DMS53 (cell line): Measurements from ENCODE around the gene C1S.
"Not testable (repeated sequence)": the region's sequence is repeated elsewhere in the genome, so short reads cannot be mapped to it uniquely, and the experiment has no call there.

Source experiments
- DNase-seq: peaks from one replicate; lab custom pipeline; 2025; lab: John Stamatoyannopoulos, UW

The C1S gene

DNA sequence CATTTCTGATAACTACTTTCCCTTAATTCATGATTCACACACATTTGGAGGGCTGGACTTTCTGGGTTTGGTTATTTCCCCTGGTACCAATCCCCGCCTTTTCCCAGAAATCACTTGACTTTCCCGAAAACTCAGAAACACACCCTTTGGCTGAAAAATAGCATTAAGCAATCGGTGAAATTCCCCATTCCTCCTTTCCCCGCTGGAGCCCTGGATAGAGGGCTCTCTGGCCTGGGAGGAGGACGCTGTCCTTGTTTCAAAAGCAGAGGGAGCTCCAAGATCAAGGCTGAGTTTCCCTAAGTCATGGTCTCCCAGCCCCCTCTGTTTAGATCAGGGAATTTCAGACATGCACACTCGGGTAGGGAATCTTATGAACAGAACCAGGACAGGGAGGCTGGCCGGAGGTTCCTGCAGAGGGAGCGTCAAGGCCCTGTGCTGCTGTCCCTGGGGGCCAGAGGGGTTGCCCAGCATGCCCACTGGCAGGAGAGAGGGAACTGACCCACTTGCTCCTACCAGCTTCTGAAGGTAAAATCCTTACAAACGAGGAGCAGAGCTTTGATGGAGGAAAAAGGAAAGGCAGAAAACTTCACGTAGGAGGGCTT, at the start of gene C1S:
Gene C1S (plus strand): TSS at position 366 of the 602 bp plus-strand sequence. CDS start 1,195 bp downstream, outside the sequence.
- peak; percentile 54 for DNase-seq

DNA sequence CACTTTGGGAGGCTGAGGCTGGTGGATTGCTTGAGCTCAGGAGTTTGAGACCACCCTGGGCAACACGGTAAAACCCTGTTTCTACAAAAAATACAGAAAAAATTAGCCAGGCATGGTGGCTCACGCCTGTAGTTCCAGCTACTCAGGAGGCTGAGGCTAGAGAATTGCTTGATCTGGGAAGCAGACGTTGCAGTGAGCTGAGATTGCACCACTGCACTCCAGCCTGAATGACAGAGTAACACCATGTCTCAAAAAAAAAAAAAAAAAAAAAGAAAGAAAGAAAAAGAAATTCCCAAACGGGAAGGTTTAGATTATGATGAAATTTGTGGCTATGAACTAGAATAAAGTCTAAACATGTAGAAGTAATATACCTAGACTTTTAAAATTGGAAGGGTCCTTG, 49.1 kb upstream of the C1S start:
- not testable (repeated sequence) for DNase-seq

DNA sequence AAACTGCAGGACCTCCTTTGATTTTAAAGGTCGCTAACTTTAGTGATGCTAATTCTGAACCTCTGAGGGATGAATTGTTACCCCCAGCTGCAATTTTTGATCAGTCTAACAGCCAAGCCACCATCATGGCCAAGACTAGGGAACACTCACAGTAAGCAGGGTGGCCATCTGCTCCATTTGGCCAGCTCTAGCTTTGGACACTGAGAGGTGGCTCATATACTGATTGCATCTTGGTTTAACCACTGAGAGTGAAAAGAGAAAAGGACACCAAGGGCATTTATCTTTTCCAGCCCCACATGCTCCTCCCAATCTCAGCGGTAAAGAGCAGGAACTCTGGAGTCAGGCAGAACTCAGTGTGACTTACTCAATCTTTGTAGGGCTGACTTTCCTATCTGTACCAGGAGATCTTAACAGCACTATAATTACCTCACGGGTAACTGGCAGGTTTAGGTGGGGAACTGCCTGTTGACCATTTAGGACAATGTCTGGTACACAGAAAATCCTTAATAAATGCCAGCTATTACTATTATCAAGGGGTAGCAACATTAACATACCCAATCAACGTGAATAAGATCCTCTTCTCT, 48.4 kb upstream of the C1S start:
- DNase-seq, result no peak

DNA sequence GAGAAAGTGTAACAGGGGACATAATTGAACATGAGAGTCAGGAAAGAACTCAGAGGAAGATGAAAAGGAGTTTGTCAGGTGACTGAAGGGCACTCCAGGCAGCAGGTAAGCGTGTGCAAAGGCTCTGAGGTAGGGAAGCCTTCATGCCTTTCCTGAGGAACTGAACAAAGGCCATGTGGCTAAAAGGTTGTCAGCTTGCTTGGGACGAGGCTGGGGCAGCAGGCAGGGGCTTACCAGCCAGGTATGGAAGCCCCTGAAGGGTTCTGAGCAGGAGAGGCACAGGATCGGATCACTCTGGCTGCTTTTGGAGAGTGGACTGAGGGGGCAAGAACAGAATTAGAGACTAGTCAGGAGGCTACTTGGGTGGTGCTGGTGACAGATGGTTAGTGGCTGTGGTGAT, 47.4 kb upstream of the C1S start:
- DNase-seq, result no peak

DNA sequence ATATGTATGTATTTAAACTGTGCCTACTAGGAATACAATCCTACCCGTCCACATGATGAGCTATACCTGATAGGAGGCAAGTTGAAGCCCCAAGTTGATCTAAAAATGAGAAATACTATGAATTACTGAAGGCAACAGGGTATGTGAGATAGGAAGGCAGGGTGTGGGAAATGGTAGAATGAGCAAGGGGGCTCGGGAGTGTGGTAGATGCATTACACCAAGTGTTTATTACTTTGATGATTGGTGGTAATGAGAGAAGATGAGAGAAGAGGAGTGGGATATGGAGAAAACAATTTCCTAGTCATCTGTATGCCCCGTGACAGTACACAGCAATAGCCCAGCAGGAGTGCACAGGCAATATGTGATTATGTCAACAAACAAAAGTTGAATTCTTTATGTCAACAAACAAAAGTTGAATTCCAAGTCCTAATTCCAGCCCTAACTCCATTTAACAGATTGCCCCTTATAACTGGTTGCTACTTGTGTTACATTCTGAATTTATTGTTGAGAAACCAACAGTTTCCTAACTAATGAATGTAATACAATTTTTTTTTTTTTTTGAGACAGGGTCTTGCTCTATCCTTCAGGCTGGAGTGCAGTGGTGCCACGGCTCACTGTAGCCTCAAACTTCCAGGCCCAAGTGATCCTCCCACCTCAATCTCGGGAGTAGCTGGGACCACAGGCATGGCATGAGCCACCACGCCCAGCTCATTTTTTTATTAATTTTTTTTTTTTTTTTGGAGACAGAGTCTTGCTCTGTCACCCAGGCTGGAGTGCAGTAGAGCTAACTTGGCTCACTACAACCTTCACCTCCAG, 44.8 kb upstream of the C1S start:
- no peak for DNase-seq

DNA sequence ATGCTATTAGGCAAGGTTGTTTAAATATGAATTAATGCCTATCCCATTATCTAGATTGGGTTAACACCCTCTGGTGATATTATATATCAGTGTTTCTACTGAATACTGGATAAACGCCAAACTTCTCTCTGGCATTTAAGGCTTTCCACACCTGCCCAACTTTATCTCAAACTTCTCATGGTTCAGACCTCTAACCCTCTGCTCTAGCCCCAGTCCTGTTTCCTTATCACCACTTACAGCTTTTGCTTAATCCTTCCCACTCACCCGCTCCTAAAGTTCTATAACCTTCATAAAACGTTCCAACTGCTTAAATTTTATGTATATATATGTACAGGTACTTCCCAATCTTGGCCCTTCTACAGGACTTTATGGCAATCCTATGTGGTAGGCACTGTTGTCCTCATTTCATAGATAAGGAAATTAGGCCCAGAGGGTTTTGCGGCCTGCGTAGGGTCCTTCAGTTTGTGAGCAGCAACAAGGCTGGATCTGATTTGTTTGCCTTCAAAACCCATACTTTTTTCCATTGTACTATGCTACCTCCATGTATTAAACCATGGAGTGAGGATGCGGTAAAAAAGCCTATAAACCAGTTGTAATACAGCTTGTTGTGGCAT, 43.5 kb upstream of the C1S start:
- DNase-seq, result no peak

DNA sequence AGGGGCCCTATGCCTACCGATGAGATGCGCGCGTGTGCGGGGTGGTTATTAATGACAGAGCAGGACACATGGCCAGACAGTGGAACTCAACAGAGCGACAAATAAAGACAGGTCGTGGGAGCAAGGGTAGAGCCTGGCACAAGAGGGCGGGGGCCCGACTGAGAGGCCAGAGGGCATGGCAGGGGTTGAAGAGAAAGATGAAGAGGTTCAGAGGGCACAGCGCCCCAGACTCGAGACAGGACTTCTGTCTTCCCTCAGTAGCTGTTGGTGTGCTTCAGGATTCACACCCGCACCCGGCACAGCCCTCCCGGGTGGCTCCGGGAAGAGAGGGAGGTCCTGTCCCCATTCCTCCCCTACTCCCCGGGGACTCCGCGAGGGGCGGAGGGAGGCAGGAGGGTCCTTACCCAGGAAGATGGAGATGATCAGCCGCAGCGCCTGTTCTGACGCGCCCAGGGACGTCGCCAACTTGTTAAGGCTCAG, 42.6 kb upstream of the C1S start:
- peak; percentile 89 for DNase-seq

DNA sequence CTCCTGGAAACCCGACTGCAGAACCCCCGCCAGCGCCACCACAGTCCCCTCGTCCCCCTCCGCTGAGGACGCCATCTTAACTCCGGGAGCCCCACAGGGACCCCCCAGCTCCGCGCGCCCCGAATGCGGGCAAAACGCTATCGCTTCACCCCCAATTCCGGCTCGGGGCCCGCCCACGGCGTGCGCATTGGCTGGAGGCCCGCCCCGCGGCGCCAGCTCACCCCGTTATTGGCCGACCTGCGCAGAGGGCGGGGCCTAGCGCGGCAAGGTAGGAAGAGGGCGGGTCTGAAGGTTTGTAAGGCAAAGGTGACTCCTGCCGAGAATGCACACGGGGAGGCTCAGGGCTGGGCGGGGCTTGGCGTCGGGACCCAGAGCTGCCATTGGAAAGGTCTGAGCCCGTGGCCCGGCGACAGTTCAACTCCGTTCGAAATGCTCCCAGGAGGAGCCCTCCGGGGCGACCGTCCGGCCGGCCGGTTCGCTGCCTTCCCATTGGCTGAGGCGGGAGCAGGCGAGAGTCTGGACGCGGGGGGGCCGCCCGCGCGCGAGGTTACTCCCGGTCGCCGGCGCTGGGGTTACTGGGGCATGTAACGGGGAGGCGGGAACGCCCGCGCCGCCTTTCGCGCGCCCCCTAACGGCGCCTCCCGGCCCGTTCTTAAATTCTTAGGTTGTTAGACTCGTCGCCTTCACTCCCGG, 42.0 kb upstream of the C1S start, which contains the start of gene LPCAT3:
Gene LPCAT3 (minus strand): TSS at position 127 of the 693 bp plus-strand sequence. CDS start 52 bp downstream, at position 75.
- DNase-seq, result peak; percentile 100

DNA sequence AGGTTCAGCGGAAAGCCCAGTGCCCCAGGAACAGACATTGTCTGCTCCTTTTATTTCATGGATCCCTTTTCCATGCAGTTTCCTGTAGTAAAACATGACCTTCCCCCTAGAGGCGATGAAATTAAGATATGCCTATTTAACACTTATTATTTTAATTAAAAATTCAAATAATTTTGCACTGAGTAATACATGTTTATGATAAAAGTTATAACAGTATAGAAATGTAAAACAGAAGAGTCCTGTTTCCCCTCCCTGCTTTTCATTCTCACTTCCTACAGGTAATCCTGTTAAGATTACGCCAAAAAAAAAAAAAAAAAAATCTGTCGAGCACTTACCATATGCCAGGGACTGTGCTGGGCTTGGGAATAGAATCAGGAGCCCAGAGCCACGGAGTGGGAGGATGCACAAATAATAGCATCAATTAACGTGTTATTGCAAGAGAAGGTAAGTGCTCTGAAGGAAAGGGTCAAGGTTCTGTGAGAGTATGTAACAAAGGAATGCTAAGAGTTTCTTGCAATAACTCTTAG, 41.4 kb upstream of the C1S start:
- peak; percentile 75 for DNase-seq

DNA sequence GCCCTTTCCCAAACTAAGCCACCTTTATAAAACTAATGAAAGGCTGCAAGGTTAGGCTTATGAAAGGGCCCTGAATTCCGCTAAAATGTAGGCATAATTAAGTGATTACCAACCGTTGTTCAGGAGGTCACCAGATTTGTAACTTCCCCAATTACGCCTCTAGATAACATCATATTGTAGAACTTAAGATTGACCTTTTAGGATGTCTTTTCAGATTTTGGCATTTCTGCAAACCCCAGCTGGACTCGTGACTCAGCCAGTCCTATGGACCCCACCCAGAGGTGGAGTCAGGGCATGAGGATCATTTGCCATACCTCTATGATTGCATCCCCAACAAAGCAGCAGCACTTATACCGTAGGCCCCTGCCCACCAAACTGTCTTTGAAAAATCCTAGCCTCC, 38.6 kb upstream of the C1S start:
- no peak for DNase-seq

DNA sequence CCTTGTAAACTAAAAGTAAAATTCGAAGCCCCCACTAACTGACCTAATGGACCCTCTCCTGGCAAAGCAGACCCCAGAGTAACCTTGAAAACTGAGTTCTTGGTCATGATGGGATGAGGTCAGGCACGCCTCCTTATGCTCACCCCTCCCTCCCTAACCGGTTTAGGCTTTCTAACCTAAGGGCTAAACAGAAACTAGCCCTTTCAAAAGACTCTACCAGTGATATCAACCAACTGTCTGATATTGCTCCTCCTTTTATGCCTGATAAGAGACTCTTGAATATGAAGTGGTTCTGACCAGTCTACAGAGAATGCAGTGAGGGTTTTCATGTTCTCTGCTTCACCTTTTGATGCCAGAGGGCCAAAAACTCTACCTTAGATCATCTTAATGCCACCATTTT, 37.4 kb upstream of the C1S start:
- DNase-seq, result peak; percentile 56

DNA sequence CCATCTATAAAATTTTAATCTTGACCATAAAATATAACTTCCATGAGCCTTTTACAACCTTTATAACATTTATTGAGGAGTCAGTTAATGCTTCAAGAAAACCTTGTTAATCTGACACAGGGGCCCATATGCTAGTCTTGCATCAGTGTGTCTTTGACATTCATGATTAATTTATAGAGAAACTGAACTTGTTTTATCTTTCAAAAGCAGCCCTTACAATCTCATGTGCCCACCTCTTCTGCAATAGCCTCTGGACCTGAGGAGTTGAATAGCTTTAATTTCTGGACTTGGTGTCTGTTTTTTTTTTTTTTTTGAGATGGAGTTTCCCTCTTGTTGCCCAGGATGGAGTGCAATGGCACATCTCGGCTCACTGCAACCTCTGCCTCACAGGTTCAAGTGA, 33.7 kb upstream of the C1S start:
- no peak for DNase-seq

DNA sequence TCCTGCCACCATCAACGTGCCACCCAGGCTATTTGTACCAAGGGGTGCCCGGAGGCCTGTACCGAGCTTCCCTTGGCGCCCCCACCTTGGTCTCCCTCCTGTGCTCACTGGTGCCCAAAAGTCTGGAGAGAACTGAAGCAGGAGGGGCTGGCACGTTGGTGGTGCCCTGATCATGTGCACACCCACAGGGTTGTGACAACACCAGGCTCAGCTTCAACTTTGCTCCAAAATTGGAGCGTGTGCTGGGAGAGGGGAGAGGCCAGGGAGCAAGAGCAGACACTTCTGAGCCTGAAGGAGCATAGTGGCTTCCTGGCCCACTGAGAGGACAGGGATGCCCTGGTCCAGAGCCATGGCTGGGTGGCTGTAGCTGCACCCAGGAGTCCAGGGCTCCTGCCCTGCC, 29.2 kb upstream of the C1S start:
- no peak for DNase-seq

DNA sequence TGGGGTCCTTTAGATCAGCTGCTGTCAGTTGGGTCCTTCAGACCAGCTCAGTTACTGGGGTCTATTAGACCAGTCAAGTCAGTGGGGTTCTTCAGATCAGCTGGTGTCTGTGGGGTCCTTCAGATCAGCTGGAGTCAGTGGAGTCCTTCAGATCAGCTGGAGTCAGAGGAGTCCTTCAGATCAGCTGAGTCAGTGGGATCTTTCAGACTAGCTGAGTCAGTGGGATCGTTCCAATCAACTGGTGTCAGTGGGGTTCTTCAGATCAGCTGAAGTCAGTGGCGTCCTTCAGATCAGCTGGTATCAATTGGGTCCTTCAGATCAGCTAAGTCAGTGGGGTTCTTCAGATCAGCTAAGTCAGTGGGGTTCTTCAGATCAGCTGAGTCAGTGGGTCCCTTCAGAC, 27.5 kb upstream of the C1S start:
- DNase-seq, result peak; percentile 29

DNA sequence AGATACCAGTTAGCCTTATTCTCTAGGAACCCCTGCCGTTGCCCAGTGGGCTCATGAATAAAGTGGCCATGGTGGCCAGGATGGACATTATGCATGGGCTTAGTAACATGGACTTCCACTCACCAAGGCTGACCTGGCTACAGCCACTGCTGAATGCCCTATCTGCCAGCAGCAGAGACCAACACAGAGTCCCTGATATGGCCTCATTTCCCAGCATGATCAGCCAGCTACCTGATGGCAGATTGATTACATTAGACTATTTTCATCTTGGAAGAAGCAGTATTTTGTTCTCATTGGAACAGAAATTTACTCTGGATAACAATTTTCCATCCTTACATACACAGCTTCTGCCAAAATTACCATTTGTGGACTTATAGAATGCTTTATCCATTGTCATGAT, 26.1 kb upstream of the C1S start:
- DNase-seq, result no peak

DNA sequence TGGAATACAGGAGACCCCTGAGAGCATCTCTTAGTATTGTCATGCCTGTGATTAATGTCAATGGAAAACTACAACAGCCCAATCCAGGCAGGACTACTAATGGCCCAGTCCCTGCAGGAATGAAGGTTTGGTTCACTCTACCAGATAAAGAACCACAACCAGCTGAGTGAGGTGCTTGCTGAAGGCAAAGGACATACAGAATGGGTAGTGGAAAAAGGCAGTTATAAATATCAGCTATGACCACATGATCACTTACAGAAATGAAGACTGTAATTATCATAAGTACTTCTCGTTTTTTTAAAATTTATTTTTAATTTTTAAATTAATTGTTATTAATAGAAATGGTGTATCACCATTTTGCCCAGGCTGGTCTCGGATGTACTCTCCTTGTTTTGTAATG, 25.1 kb upstream of the C1S start:
- DNase-seq, result no peak

DNA sequence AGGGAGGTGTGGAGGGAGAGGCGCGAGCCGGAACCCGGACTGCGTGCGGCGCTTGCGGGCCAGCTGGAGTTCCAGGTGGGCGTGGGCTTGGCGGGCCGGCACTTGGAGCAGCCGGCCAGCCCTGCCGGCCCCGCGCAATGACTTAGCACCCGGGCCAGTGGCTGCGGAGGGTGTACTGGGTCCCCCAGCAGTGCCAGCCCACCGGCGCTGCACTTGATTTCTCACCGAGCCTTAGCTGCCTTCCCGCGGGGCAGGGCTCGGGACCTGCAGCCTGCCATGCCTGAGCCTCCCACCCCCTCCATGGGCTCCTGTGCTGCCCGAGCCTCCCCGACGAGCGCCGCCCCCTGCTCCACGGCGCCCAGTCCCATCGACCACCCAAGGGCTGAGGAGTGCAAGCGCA, 23.1 kb upstream of the C1S start:
- not testable (repeated sequence) for DNase-seq

DNA sequence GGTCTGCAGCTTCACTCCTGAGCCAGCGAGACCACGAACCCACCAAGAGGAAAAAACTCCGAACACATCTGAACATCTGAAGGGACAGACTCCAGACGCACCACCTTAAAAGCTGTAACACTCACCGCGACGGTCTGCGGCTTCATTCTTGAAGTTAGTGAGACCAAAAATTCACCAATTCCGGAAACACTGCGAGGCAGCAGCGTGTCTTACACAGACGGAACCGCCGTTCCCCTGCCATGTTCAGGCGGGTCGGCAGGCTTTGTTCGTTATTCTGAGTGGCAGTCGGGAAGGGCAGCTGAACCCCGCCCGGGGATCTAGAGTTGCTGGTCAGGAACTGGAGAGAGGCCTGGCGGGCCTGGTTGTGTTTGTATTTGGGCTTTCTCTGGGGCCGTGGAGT, 21.9 kb upstream of the C1S start:
- no peak for DNase-seq

DNA sequence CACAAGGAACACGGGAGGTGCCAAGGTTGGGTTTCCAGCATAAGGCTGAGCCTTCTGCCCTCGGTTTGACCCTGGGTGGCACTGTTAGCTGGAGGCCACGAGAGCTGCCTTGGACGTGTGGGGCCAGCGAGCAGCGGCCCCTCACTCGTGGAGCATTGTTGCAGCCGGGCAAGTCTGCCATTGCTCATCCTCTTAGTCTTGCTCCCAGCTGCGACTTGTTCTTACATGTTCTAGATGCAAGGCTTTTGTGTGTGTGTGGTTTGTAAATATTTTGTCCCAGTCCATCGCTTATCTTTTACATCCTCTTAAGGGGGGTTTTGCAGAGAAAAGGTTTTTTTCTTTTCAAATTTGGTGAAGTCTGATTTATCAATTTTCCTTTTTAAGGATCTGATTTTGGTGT, 21.1 kb upstream of the C1S start:
- DNase-seq, result no peak

DNA sequence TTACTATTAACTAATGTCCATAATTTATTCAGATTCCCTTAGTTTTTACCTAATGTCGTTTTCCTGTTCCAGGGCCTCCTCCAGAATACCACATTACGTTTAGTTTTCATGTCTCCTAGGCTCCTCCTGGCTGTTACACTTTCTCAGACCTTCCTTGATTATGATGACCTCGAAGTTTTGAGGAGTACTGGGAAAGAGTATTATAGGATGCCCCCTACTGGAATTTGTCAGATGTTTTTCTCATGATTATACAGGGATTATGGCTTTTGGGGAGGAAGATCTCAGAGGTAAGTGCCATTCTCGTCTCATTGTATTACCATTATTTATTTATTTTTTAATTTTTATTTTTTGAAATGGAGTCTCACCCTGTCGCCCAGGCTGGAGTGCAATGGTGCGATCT, 17.7 kb upstream of the C1S start:
- peak; percentile 72 for DNase-seq

DNA sequence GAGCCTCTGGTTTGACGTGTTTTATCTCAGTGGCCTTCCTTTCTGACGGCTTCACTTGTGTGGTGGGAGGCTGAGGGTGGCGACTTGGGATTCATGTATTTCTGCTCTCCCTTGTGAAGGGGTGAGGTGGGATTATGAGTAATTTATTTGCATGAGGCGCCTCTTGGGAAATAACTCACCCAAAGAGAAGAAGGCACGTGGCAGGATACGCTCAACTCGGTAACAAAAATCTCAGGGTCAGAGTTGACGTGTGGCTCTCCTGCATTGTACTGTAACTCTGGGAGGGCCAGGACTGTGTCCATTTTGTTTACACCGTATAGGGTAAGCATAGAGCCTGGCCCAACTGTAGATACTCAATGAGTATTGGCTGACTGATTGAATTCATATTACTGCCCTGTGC, 14.6 kb upstream of the C1S start:
- DNase-seq, result no peak
